Cardiac atrium fibroblast (primary cell): Measurements from ENCODE around the gene GFRAL. TPM values are rescaled to one million over a fixed set of nuclear protein-coding genes. Genes with fewer than 3 reads are reported as not detected.

Experiments used
- total RNA-seq: library from RNA; depleted of rRNA; stranded (reverse); fragments of >200 nt; gene quantifications from 2 replicates; pipeline ENCODE4 v1.2.3, GENCODE V29; 2015

Gene GFRAL
- total RNA-seq, result not detected in 2 replicates

GRCh38 chr6:55327169-55327568, at the start of gene GFRAL:
Gene GFRAL, plus strand, starts transcription at chr6:55327469. Its CDS starts 86 bp downstream, at chr6:55327555.

Other genes with a start within 250 kb of the GFRAL start
- gene HCRTR2, start 153.0 kb upstream of the GFRAL start, total RNA-seq, result not detected in 2 replicates